Esophagus muscularis mucosa (tissue), 4 donors: ENCODE data around the gene AP1B1. TPM values are rescaled to one million over a fixed set of nuclear protein-coding genes. Genes with fewer than 3 reads are reported as not detected.

ENCODE experiments used
- DNase-seq: peaks from one replicate; pipeline ENCODE4 v3.0.0-alpha.2; 2017; ENCODE audit errors: extremely low spot score
- H3K27ac ChIP-seq, 4 donors: fragments of 200-600 bp; sonication (generic); replicated peaks in 1 of 4; 1 replicate in 3 of 4; 2 replicates in 1 of 4; pipeline ENCODE4 v1.5.1; 2016 to 2019; ENCODE audit warnings: mild to moderate bottlenecking in 1 of 4
- H3K27me3 ChIP-seq, 4 donors: fragments of 200-600 bp; sonication (generic); one replicate each; pipeline versions ENCODE4 v1.5.1 to v1.6.0; 2016 to 2019
- H3K36me3 ChIP-seq, 4 donors: fragments of 200-600 bp; sonication (generic); one replicate each; pipeline ENCODE4 v1.5.1; 2016 to 2019
- H3K4me1 ChIP-seq, 4 donors: fragments of 200-600 bp; sonication (generic); one replicate each; pipeline ENCODE4 v1.5.1; 2016 to 2019
- H3K4me3 ChIP-seq, 4 donors: fragments of 200-600 bp; sonication (generic); 1 replicate in 2 of 4; 2 replicates in 2 of 4; pipeline ENCODE4 v1.5.1; 2016 to 2019; ENCODE audit warnings: mild to moderate bottlenecking in 4 of 4, moderate library complexity in 1 of 4
- H3K9me3 ChIP-seq, 4 donors: fragments of 200-600 bp; sonication (generic); 1 replicate in 3 of 4; 2 replicates in 1 of 4; pipeline ENCODE4 v1.5.1; 2016 to 2019
- CTCF ChIP-seq, 3 experiments: fragments of 200-600 bp in 2 of 3; fragments of 450-650 bp in 1 of 3; sonication (generic) in 2 of 3; IDR thresholded peaks; one replicate each; pipeline ENCODE4 v1.5.1; 2017 to 2019; ENCODE audit warnings: antibody characterized with exemption in 3 of 3, mild to moderate bottlenecking in 2 of 3, moderate library complexity in 1 of 3
- EP300 ChIP-seq: sonication (generic); formaldehyde crosslinking; IDR thresholded peaks from one replicate; pipeline ENCODE4 v1.6.1; 2017; ENCODE audit warnings: antibody characterized with exemption
- POLR2A ChIP-seq: fragments of 450-650 bp; IDR thresholded peaks from one replicate; pipeline ENCODE4 v1.6.1; 2017; ENCODE audit warnings: antibody characterized with exemption, moderate library complexity, mild to moderate bottlenecking, low read depth
- POLR2AphosphoS5 ChIP-seq, 2 donors: sonication (generic); formaldehyde crosslinking; IDR thresholded peaks; one replicate each; pipeline ENCODE4 v1.6.1; 2017; ENCODE audit warnings: antibody characterized with exemption in 2 of 2
- WGBS: methylation state at CpG from one replicate; pipeline ENCODE4 v1.1.5; 2018; 5-methylcytosine and 5-hydroxymethylcytosine counted together
- intact Hi-C: fragments of 100-400 bp; cut with DNase I; formaldehyde crosslinking; loops from one replicate; pipeline ENCODE4 v1.15.1; 2023
- total RNA-seq, 4 donors: library from RNA; depleted of rRNA; stranded (reverse); fragments of >200 nt; gene quantifications; one replicate each; pipeline versions ENCODE4 v1.1.0 to v1.2.1, GENCODE V29; 2016

Gene AP1B1
- total RNA-seq, 4 donors from 2014 or later, result 55.6 to 72.2 (median 57.4) TPM

- Histone ChIP-seq H3K4me3 (no peak overlapping the region), H3K9me3 (no peaks in the 10 kb centered on the region), H3K4me1 (peaks cover 22 to 30% (median 26%) of the 10 kb centered on the region in 4 donors), H3K27ac (no peak overlapping the region), H3K27me3 (no peaks in the 10 kb centered on the region), H3K36me3 (peaks cover 56 to 92% (median 80%) of the 10 kb centered on the region in 4 donors)
- no peak for DNase-seq
- TF ChIP-seq POLR2A (no peak), EP300 (no peak), CTCF (IDR thresholded peaks at IDR 0.05) (no peak), POLR2AphosphoS5 (IDR thresholded peaks at IDR 0.05) (no peak)
- intact Hi-C loops, result no loop called here
- WGBS, result 100% methylated on average over 2 of the region's 8 CpGs
Observed at GRCh38 chr22:29340566-29340965, 47.8 kb downstream of the AP1B1 start.

GRCh38 chr22:29339381-29340235 lies 48.8 kb downstream of the AP1B1 start:
- WGBS, result 94% methylated on average over 23 of the region's 23 CpGs
- intact Hi-C loops, result no loop called here
- H3K36me3 ChIP-seq, result peaks cover 56 to 95% (median 85%) of the 10 kb centered on the region in 4 donors

GRCh38 chr22:29338398-29338797 lies 50.0 kb downstream of the AP1B1 start:
- 88% methylated on average over 6 of the region's 6 CpGs for WGBS
- peaks cover 63 to 100% (median 95%) of the 10 kb centered on the region in 4 donors for H3K36me3 ChIP-seq
- intact Hi-C loops, result no loop called here
- no peak overlapping the region for H3K4me3 ChIP-seq
- no peaks in the 10 kb centered on the region for H3K27me3 ChIP-seq
- H3K27ac ChIP-seq, result no peak overlapping the region
- peaks cover 5 to 11% (median 8%) of the 10 kb centered on the region in 4 donors for H3K4me1 ChIP-seq
- TF ChIP-seq POLR2AphosphoS5 (IDR thresholded peaks at IDR 0.05) (no peak), POLR2A (no peak), EP300 (no peak), CTCF (IDR thresholded peaks at IDR 0.05) (no peak)
- H3K9me3 ChIP-seq, result no peaks in the 10 kb centered on the region
- no peak for DNase-seq

More at GRCh38 chr22:29339381-29340235, 48.8 kb downstream of the AP1B1 start:
- H3K9me3 ChIP-seq, result no peaks in the 10 kb centered on the region
- TF ChIP-seq POLR2AphosphoS5 (IDR thresholded peaks at IDR 0.05) (no peak), CTCF (IDR thresholded peaks at IDR 0.05) (no peak), EP300 (no peak)
- no peak for DNase-seq
- H3K27me3 ChIP-seq, result no peaks in the 10 kb centered on the region
- H3K4me1 ChIP-seq, result peaks cover 17 to 23% (median 19%) of the 10 kb centered on the region in 4 donors
- H3K4me3 ChIP-seq, result no peak overlapping the region
- no peak overlapping the region for H3K27ac ChIP-seq

GRCh38 chr22:29337631-29338284 lies 50.6 kb downstream of the AP1B1 start:
- Histone ChIP-seq H3K4me3 (no peak overlapping the region), H3K27me3 (no peaks in the 10 kb centered on the region), H3K36me3 (peaks cover 63 to 100% (median 97%) of the 10 kb centered on the region in 4 donors), H3K27ac (no peak overlapping the region), H3K4me1 (peaks cover 0 to 5% (median 2%) of the 10 kb centered on the region in 4 donors), H3K9me3 (no peaks in the 10 kb centered on the region)
- TF ChIP-seq POLR2A (no peak), POLR2AphosphoS5 (IDR thresholded peaks at IDR 0.05) (no peak), EP300 (no peak), CTCF (IDR thresholded peaks at IDR 0.05) (no peak)
- WGBS, result 85% methylated on average over 12 of the region's 12 CpGs
- intact Hi-C loops, result no loop called here
- no peak for DNase-seq
